Caco-2 (cell line): Measurements from ENCODE around the gene DACT1. TPM values are rescaled to one million over a fixed set of nuclear protein-coding genes. Genes with fewer than 3 reads are reported as not detected.

Experiments used
- BruUV-seq: library from RNA; stranded (reverse); fragments of 400-500 nt; replicated peaks from 2 replicates; lab custom pipeline; 2021; lab: Mats Ljungman, UMichigan
- CTCF ChIA-PET: fragments of 300-600 bp; sonication (Branson Sonifier 250); formaldehyde crosslinking; loops from one replicate; lab custom pipeline; 2022; ENCODE audit warnings: antibody characterized with exemption; lab: Charles Lee
- POLR2A ChIA-PET: fragments of 300-600 bp; sonication (Branson Sonifier 250); formaldehyde crosslinking; loops from one replicate; lab custom pipeline; 2022; ENCODE audit warnings: antibody characterized with exemption; lab: Charles Lee
- DNase-seq, 2 experiments: peaks; one replicate each; pipeline versions ENCODE4 v3.0.0 to v3.0.0-alpha.2; 2020 to 2022
- H3K27me3 ChIP-seq: replicated peaks from 2 replicates; pipeline ENCODE4 v1.6.0; 2011; ENCODE audit warnings: low read length; ENCODE audit not compliant: control insufficient read depth, insufficient read depth
- H3K36me3 ChIP-seq: 2 replicates; pipeline ENCODE4 v1.5.1; 2011; ENCODE audit warnings: low read length; ENCODE audit not compliant: control insufficient read depth, insufficient read depth
- H3K4me1 ChIP-seq: fragments of 250-450 bp; sonication (Bioruptor Pico); 2 replicates; pipeline ENCODE4 v1.5.1; 2020; ENCODE audit warnings: mild to moderate bottlenecking
- H3K4me3 ChIP-seq: 2 replicates; pipeline ENCODE4 v1.5.1; 2011; ENCODE audit warnings: low read depth, mild to moderate bottlenecking, control low read depth, low read length
- H3K9me3 ChIP-seq: fragments of 250-450 bp; sonication (Bioruptor Pico); 2 replicates; pipeline ENCODE4 v1.5.1; 2020; ENCODE audit warnings: mild to moderate bottlenecking, moderate library complexity
- H3K27ac Mint-ChIP-seq: one replicate; pipeline ENCODE4 v1.8.0; 2022; ENCODE audit warnings: mixed read lengths; ENCODE audit not compliant: unreplicated experiment
- H3K27me3 Mint-ChIP-seq: one replicate; pipeline ENCODE4 v1.8.0; 2022; ENCODE audit warnings: mixed read lengths; ENCODE audit not compliant: insufficient read depth, unreplicated experiment
- H3K36me3 Mint-ChIP-seq: one replicate; pipeline ENCODE4 v1.8.0; 2022; ENCODE audit warnings: mild to moderate bottlenecking, mixed read lengths; ENCODE audit not compliant: insufficient read depth, unreplicated experiment
- H3K4me1 Mint-ChIP-seq: one replicate; pipeline ENCODE4 v1.8.0; 2022; ENCODE audit warnings: low read depth, mixed read lengths; ENCODE audit not compliant: unreplicated experiment
- H3K4me3 Mint-ChIP-seq: one replicate; pipeline ENCODE4 v1.8.0; 2022; ENCODE audit warnings: mild to moderate bottlenecking, moderate library complexity, mixed read lengths; ENCODE audit not compliant: unreplicated experiment
- H3K9me3 Mint-ChIP-seq: one replicate; pipeline ENCODE4 v1.8.0; 2022; ENCODE audit warnings: mixed read lengths; ENCODE audit not compliant: unreplicated experiment
- intact Hi-C: fragments of 100-400 bp; cut with micrococcal nuclease; formaldehyde crosslinking; loops from one replicate; pipeline ENCODE4 v1.10.0; 2022; ENCODE audit not compliant: unreplicated experiment
- total RNA-seq: library from RNA; stranded (reverse); gene quantifications from 2 replicates; pipeline ENCODE4 v1.2.3, GENCODE V29; 2022
- TF ChIP-seq, protein P1 (sequence below), 2 experiments: fragments of 200-600 bp in 1 of 2; IDR thresholded peaks; 1 replicate in 1 of 2; 2 replicates in 1 of 2; pipeline versions ENCODE4 v1.5.1 to v1.8.0; 2011 to 2022; ENCODE audit warnings: antibody characterized with exemption in 1 of 2, control low read depth in 1 of 2, inconsistent platforms in 1 of 2, low read depth in 1 of 2, low read length in 1 of 2, mild to moderate bottlenecking in 1 of 2, moderate library complexity in 1 of 2; ENCODE audit not compliant: insufficient read depth in 1 of 2, severe bottlenecking in 1 of 2, unreplicated experiment in 1 of 2

The DACT1 gene
- total RNA-seq, 1 experiment from 2014 or later: 0.23 TPM

DNA sequence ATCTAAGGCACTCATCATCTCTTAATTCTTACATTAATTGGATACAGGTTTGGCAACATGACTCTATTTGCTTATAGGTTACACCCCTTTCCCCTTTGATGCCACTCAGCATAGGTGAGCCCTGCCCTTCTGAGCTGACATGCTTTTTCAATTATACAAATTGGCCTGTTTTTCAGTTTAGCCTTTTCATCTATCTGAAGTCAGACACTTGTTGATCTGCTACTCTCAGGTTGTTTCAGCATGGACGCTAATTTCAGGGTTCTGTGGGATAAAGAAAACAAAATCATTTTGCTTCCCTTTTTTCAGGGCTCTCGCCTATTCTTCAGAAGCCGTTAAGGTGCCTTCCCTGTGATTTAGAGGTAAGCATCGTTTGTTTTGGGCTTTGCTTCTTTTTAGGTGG, 55.3 kb downstream of the DACT1 start:
- TF ChIP-seq, protein P1, sequence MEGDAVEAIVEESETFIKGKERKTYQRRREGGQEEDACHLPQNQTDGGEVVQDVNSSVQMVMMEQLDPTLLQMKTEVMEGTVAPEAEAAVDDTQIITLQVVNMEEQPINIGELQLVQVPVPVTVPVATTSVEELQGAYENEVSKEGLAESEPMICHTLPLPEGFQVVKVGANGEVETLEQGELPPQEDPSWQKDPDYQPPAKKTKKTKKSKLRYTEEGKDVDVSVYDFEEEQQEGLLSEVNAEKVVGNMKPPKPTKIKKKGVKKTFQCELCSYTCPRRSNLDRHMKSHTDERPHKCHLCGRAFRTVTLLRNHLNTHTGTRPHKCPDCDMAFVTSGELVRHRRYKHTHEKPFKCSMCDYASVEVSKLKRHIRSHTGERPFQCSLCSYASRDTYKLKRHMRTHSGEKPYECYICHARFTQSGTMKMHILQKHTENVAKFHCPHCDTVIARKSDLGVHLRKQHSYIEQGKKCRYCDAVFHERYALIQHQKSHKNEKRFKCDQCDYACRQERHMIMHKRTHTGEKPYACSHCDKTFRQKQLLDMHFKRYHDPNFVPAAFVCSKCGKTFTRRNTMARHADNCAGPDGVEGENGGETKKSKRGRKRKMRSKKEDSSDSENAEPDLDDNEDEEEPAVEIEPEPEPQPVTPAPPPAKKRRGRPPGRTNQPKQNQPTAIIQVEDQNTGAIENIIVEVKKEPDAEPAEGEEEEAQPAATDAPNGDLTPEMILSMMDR (IDR thresholded peaks at IDR 0.05; ENCODE audit: insufficient read depth in 1 of 2, low read depth in 1 of 2, low read length in 1 of 2, severe bottlenecking in 1 of 2, unreplicated experiment in 1 of 2): no peak
- no peak overlapping the region for H3K4me3 Mint-ChIP-seq
- H3K36me3 Mint-ChIP-seq: no peaks in the 10 kb centered on the region

DNA sequence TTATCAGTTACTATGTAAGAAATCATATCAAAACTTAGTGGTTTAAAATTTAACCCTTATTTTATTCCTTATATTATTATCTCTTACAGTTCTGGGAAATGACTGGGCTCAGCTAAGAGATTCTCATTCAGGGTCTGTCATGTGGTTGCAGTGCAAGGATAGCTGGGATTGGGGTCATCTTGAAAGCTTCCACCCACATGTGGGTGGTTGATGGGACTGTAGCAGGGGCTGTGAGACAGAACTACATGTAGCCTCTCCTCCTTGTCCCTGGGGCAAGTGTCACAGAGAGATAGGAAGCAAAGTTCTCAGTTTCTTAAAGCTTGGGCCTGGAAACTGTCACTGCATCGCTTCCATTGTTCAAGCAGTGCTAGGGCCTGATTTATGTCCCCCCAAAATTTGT, 57.8 kb downstream of the DACT1 start:
- Histone ChIP-seq H3K36me3 (no peaks in the 10 kb centered on the region), H3K9me3 (no peaks in the 10 kb centered on the region), H3K4me1 (no peaks in the 10 kb centered on the region), H3K27me3 (no peaks in the 10 kb centered on the region), H3K4me3 (no peak overlapping the region)
- intact Hi-C loops: no loop called here
- H3K9me3 Mint-ChIP-seq: no peaks in the 10 kb centered on the region
- no peaks in the 10 kb centered on the region for H3K36me3 Mint-ChIP-seq
- no peak overlapping the region for H3K27ac Mint-ChIP-seq
- no peaks in the 10 kb centered on the region for H3K4me1 Mint-ChIP-seq
- ChIA-PET POLR2A (no interaction called here), CTCF (no interaction called here)
- DNase-seq: no peak
- BruUV-seq: no TSS peak
- H3K27me3 Mint-ChIP-seq: peaks cover 5% of the 10 kb centered on the region
- TF ChIP-seq, protein P1 (IDR thresholded peaks at IDR 0.05; ENCODE audit: insufficient read depth in 1 of 2, low read depth in 1 of 2, low read length in 1 of 2, severe bottlenecking in 1 of 2, unreplicated experiment in 1 of 2): no peak
- H3K4me3 Mint-ChIP-seq: no peak overlapping the region

More for the DNA sequence above, 55.3 kb downstream of the DACT1 start:
- POLR2A ChIA-PET: no interaction called here
- Histone ChIP-seq H3K4me1 (no peaks in the 10 kb centered on the region), H3K4me3 (no peak overlapping the region), H3K27me3 (no peaks in the 10 kb centered on the region), H3K36me3 (no peaks in the 10 kb centered on the region), H3K9me3 (peaks cover 6% of the 10 kb centered on the region; the same call in 1 of the 2 replicates)
- CTCF ChIA-PET: no interaction called here
- Mint-ChIP-seq H3K27me3 (no peaks in the 10 kb centered on the region), H3K9me3 (no peaks in the 10 kb centered on the region), H3K4me1 (no peaks in the 10 kb centered on the region), H3K27ac (no peak overlapping the region)
- intact Hi-C loops: no loop called here
- DNase-seq: no peak
- BruUV-seq: no TSS peak

DNA sequence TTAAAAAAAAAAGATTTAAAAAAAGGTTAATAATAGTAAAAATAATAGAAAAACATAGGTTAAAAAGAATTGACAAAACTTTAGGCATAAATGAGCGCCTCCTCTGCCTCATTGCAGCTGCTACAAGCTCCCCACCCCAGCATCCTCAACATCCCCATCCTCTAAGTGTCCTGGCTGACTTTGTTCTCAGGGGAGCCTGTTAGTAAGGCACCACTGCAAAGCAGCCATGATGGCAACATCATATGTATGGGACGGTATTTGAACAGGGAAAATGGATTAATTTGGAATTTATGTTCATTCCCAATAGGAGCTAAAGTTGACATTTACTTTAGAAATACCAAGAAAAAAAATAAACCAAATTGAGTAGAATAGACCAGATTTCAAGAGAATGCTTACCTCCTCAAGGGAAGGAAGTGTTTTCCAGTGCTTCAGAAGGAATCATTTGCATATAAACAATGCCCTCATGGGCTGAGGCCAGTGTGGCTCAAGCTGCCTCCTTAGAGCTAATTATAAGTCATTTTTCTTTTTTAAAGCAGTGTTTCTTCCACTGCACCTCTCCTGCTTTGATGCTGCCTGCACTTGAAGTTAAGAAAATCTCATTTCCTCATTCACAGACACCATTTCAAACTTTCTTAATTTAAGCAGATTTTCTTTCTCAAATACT, 59.6 kb downstream of the DACT1 start:
- intact Hi-C loops: no loop called here
- Histone ChIP-seq H3K4me1 (no peaks in the 10 kb centered on the region), H3K4me3 (no peak overlapping the region), H3K27me3 (no peaks in the 10 kb centered on the region), H3K36me3 (no peaks in the 10 kb centered on the region), H3K9me3 (no peaks in the 10 kb centered on the region)
- TF ChIP-seq, protein P1 (IDR thresholded peaks at IDR 0.05; ENCODE audit: insufficient read depth in 1 of 2, low read depth in 1 of 2, low read length in 1 of 2, severe bottlenecking in 1 of 2, unreplicated experiment in 1 of 2): no peak
- Mint-ChIP-seq H3K4me3 (no peak overlapping the region), H3K9me3 (no peaks in the 10 kb centered on the region), H3K27me3 (peaks cover 13% of the 10 kb centered on the region), H3K36me3 (no peaks in the 10 kb centered on the region), H3K27ac (no peak overlapping the region), H3K4me1 (no peaks in the 10 kb centered on the region)
- DNase-seq: no peak
- ChIA-PET POLR2A (no interaction called here), CTCF (no interaction called here)
- no TSS peak for BruUV-seq

Other genes with a start within 250 kb of the DACT1 start
- gene TOMM20L, start 242.0 kb upstream of the DACT1 start, total RNA-seq: 1.2 and 1.7 TPM in 2 replicates
- 68.5 and 69.2 TPM in 2 replicates for gene TIMM9, start 210.4 kb upstream of the DACT1 start, total RNA-seq
- 13.5 and 18.2 TPM in 2 replicates for gene KIAA0586, start 210.2 kb upstream of the DACT1 start, total RNA-seq